NCI-H187 (cell line): ENCODE measurements around the gene ITPKA.

Experiments used
- DNase-seq, 2 experiments: peaks; one replicate each; lab custom pipeline; 2025; lab: John Stamatoyannopoulos, UW

ITPKA gene

GRCh38 chr15:41490355-41490754, 3.3 kb upstream of the ITPKA start:
- DNase-seq, result no peak

- no peak for DNase-seq
Measured at GRCh38 chr15:41491889-41492288, 1.8 kb upstream of the ITPKA start.

GRCh38 chr15:41492597-41493204, 973 bp upstream of the ITPKA start:
- DNase-seq, result no peak

- no peak for DNase-seq
Measured at GRCh38 chr15:41493902-41494189, 172 bp downstream of the ITPKA start.

GRCh38 chr15:41494190-41494921, 682 bp downstream of the ITPKA start:
- DNase-seq, result no peak

GRCh38 chr15:41494922-41495735, 1.5 kb downstream of the ITPKA start:
- no peak for DNase-seq

- no peak for DNase-seq
Measured at GRCh38 chr15:41495736-41496599, 2.3 kb downstream of the ITPKA start.

GRCh38 chr15:41498657-41499056, 5.0 kb downstream of the ITPKA start:
- no peak for DNase-seq

GRCh38 chr15:41499109-41499851, 5.6 kb downstream of the ITPKA start:
- no peak for DNase-seq

GRCh38 chr15:41501191-41501917, 7.7 kb downstream of the ITPKA start:
- DNase-seq, result no peak

GRCh38 chr15:41501931-41502794, 8.5 kb downstream of the ITPKA start:
- DNase-seq, result no peak

- DNase-seq, result no peak
Measured at GRCh38 chr15:41502795-41503668, 9.4 kb downstream of the ITPKA start.

GRCh38 chr15:41503669-41504010, 10.0 kb downstream of the ITPKA start:
- no peak for DNase-seq

- DNase-seq, result no peak
Measured at GRCh38 chr15:41504751-41505492, 11.2 kb downstream of the ITPKA start.

- DNase-seq, result no peak
Measured at GRCh38 chr15:41505776-41506175, 12.1 kb downstream of the ITPKA start.

GRCh38 chr15:41506796-41507341, 13.2 kb downstream of the ITPKA start:
- no peak for DNase-seq

GRCh38 chr15:41507820-41508290, 14.2 kb downstream of the ITPKA start:
- DNase-seq, result no peak

GRCh38 chr15:41510728-41511127, 17.1 kb downstream of the ITPKA start:
- DNase-seq, result no peak
